HepG2 (cell line): ENCODE results near the gene SLC7A4. TPM values are rescaled to one million over a fixed set of nuclear protein-coding genes. Genes with fewer than 3 reads are reported as not detected.

Experiments used
- ATAC-seq: fragments of 200-7000 bp; cut with Tn5 transposase; 3 replicates; pipeline ENCODE4 v1.9.1; 2020; ENCODE audit warnings: mild to moderate bottlenecking, moderate library complexity
- BruUV-seq: library from RNA; stranded (reverse); fragments of 400-500 nt; replicated peaks from 2 replicates; lab custom pipeline; 2021; lab: Mats Ljungman, UMichigan
- CTCF ChIA-PET: fragments of 300-600 bp; formaldehyde crosslinking; extraction: SDS; loops from one replicate; lab custom pipeline; 2021; ENCODE audit warnings: low total read pairs, inconsistent platforms, low intra/inter-chr PET ratio; lab: Yijun Ruan, JAX
- POLR2A ChIA-PET: fragments of 350-600 bp; sonication (Branson Sonifier 250); formaldehyde crosslinking; loops from one replicate; lab custom pipeline; 2020; ENCODE audit warnings: antibody characterized with exemption, inconsistent platforms; lab: Yijun Ruan, JAX
- DNase-seq: peaks from one replicate; pipeline ENCODE4 v3.0.0-alpha.2; 2015; ENCODE audit warnings: low spot score
- FAIRE-seq: peaks from 3 replicates; lab custom pipeline; 2011; peaks lifted over from hg19 to GRCh38; lab: Jason Lieb, UNC
- H2AFZ ChIP-seq: one replicate; pipeline ENCODE4 v1.6.1; 2011; ENCODE audit warnings: low read length, inconsistent platforms
- H3K27ac ChIP-seq: fragments of 300-600 bp; 3 replicates; pipeline ENCODE4 v1.8.0; 2011; ENCODE audit warnings: mixed run types, mild to moderate bottlenecking, mixed read lengths, low read length, inconsistent platforms; ENCODE audit not compliant: insufficient read depth; ENCODE audit errors: extremely low read length
- H3K27me3 ChIP-seq, 2 experiments: fragments of 200-600 bp in 1 of 2; 2 replicates in 1 of 2; 3 replicates in 1 of 2; pipeline versions ENCODE4 v1.6.0 to v1.8.0; 2011; ENCODE audit warnings: low read length in 2 of 2, mild to moderate bottlenecking in 2 of 2, moderate library complexity in 2 of 2, inconsistent platforms in 1 of 2; ENCODE audit not compliant: insufficient read depth in 2 of 2, control insufficient read depth in 1 of 2
- H3K36me3 ChIP-seq, 2 experiments: fragments of 200-600 bp in 1 of 2; replicated peaks in 1 of 2; 2 replicates in 1 of 2; 3 replicates in 1 of 2; pipeline versions ENCODE4 v1.5.1 to v1.8.0; 2011; ENCODE audit warnings: low read length in 2 of 2, inconsistent platforms in 1 of 2; ENCODE audit not compliant: insufficient read depth in 2 of 2, control insufficient read depth in 1 of 2
- H3K4me1 ChIP-seq: 2 replicates; pipeline ENCODE4 v1.5.1; 2012; ENCODE audit warnings: low read length, inconsistent platforms; ENCODE audit not compliant: insufficient read depth
- H3K4me2 ChIP-seq: 2 replicates; pipeline ENCODE4 v1.6.0; 2011; ENCODE audit warnings: low read depth, low read length, inconsistent platforms
- H3K4me3 ChIP-seq, 3 experiments: fragments of 200-600 bp in 1 of 3; sonication (generic), shearing (Covaris generic) in 1 of 3; replicated peaks in 1 of 3; 2 replicates each; pipeline ENCODE4 v1.5.1; 2011 to 2016; ENCODE audit warnings: low read length in 3 of 3, inconsistent platforms in 2 of 3, low read depth in 2 of 3, mild to moderate bottlenecking in 2 of 3, control low read depth in 1 of 3, mixed read lengths in 1 of 3; ENCODE audit not compliant: insufficient read depth in 1 of 3
- H3K79me2 ChIP-seq: one replicate; pipeline ENCODE4 v1.6.1; 2011; ENCODE audit warnings: low read length, inconsistent platforms; ENCODE audit not compliant: insufficient read depth
- H3K9ac ChIP-seq: 2 replicates; pipeline ENCODE4 v1.6.0; 2011; ENCODE audit warnings: mild to moderate bottlenecking, low read depth, low read length, inconsistent platforms; ENCODE audit not compliant: insufficient read depth
- H3K9me3 ChIP-seq: 2 replicates; pipeline ENCODE4 v1.5.1; 2012; ENCODE audit warnings: mild to moderate bottlenecking, low read length
- H4K20me1 ChIP-seq: 2 replicates; pipeline ENCODE4 v1.6.0; 2011; ENCODE audit warnings: inconsistent platforms, mild to moderate bottlenecking, low read length, moderate library complexity; ENCODE audit not compliant: insufficient read depth
- ATF2 ChIP-seq: sonication (generic); formaldehyde crosslinking; IDR thresholded peaks from 2 replicates; pipeline ENCODE4 v1.4.0; 2020; ENCODE audit warnings: missing genetic modification reagents
- PBX2 ChIP-seq: IDR thresholded peaks from 2 replicates; pipeline ENCODE4 v1.6.1; 2016; ENCODE audit warnings: control low read depth
- PBX3 ChIP-seq: sonication (generic); formaldehyde crosslinking; IDR thresholded peaks from 2 replicates; pipeline ENCODE4 v1.8.1; 2023; ENCODE audit warnings: missing genetic modification reagents, inconsistent platforms, borderline replicate concordance
- RBM22 ChIP-seq: fragments of 200-400 bp; formaldehyde crosslinking; optimal IDR thresholded peaks from 2 replicates; pipeline ENCODE3; 2017; ENCODE audit warnings: mild to moderate bottlenecking, low read length, moderate library complexity
- RBM39 ChIP-seq: fragments of 200-400 bp; formaldehyde crosslinking; IDR thresholded peaks from one replicate; pipeline ENCODE4 v1.6.1; 2018; ENCODE audit warnings: antibody characterized with exemption, mild to moderate bottlenecking, low read depth, low read length; ENCODE audit not compliant: poor library complexity, severe bottlenecking
- RFXAP ChIP-seq: sonication (generic); formaldehyde crosslinking; IDR thresholded peaks from 2 replicates; pipeline ENCODE4 v1.4.0; 2020; ENCODE audit warnings: missing genetic modification reagents, borderline replicate concordance
- RXRA ChIP-seq: sonication (generic); formaldehyde crosslinking; IDR thresholded peaks from 2 replicates; pipeline ENCODE4 v1.5.1; 2020; ENCODE audit warnings: missing genetic modification reagents
- SMC3 ChIP-seq: IDR thresholded peaks from 2 replicates; pipeline ENCODE4 v1.6.1; 2011; ENCODE audit warnings: low read length, improper control_type of control experiment
- SOX13 ChIP-seq, 3 experiments: fragments of 450-650 bp in 1 of 3; sonication (generic) in 1 of 3; formaldehyde crosslinking in 1 of 3; IDR thresholded peaks in 2 of 3; conservative IDR thresholded peaks in 1 of 3; 2 replicates each; pipeline versions ENCODE4 v1.5.0 to v1.6.1; 2016 to 2020; ENCODE audit warnings: antibody characterized with exemption in 1 of 3, mild to moderate bottlenecking in 1 of 3, missing compliant biosample characterization in 1 of 3, missing genetic modification reagents in 1 of 3, moderate library complexity in 1 of 3
- SP2 ChIP-seq: sonication (generic); formaldehyde crosslinking; IDR thresholded peaks from 2 replicates; pipeline ENCODE4 v1.5.1; 2020; ENCODE audit warnings: mild to moderate bottlenecking, missing genetic modification reagents
- U2AF2 ChIP-seq: fragments of 200-400 bp; formaldehyde crosslinking; IDR thresholded peaks from 2 replicates; pipeline ENCODE4 v1.6.1; 2017; ENCODE audit warnings: low read depth, mild to moderate bottlenecking, low read length
- UBTF ChIP-seq: sonication (generic); formaldehyde crosslinking; IDR thresholded peaks from 2 replicates; pipeline ENCODE4 v1.4.0; 2020; ENCODE audit warnings: mild to moderate bottlenecking, missing genetic modification reagents
- ZNF724P ChIP-seq: sonication (generic); formaldehyde crosslinking; IDR thresholded peaks from 2 replicates; pipeline ENCODE4 v1.8.0; 2022; ENCODE audit warnings: missing genetic modification reagents, borderline replicate concordance
- ZNF770 ChIP-seq: sonication (generic); formaldehyde crosslinking; IDR thresholded peaks from 2 replicates; pipeline ENCODE4 v1.5.0; 2020; ENCODE audit warnings: mild to moderate bottlenecking, missing genetic modification reagents
- WGBS: methylation state at CpG from one replicate; pipeline ENCODE4 v1.1.6; 2017; ENCODE audit warnings: low lambda C conversion rate; 5-methylcytosine and 5-hydroxymethylcytosine counted together
- in situ Hi-C: cut with HindIII; loops from 2 replicates; pipeline ENCODE4 v1.10.0; 2017; ENCODE audit warnings: low pct_unique_long_range_greater_than_20kb; ENCODE audit not compliant: extremely low pct_ligation_motif_present
- intact Hi-C: fragments of 100-400 bp; cut with micrococcal nuclease; formaldehyde crosslinking; loops from one replicate; pipeline ENCODE4 v1.10.0; 2022; ENCODE audit not compliant: unreplicated experiment
- polyA plus RNA-seq, 8 experiments: library from polyadenylated mRNA; depleted of rRNA in 3 of 8; stranded (reverse) in 7 of 8; unstranded in 1 of 8; fragments of >200 nt; fragmentation: Illumina TruSeq in 4 of 8; extraction: Trizol in 4 of 8; gene quantifications; 2 replicates each; pipeline versions ENCODE4 v1.2.1 to v1.2.3, GENCODE V29; 2011 to 2016; ENCODE audit warnings: low read depth in 4 of 8, missing spikeins in 1 of 8, mixed read lengths in 1 of 8; ENCODE audit not compliant: insufficient read depth in 1 of 8
- total RNA-seq, 5 experiments: library from RNA; depleted of rRNA; stranded (reverse); fragments of >200 nt; fragmentation: Illumina TruSeq; extraction: Trizol; gene quantifications; 2 replicates each; pipeline ENCODE4 v1.2.3, GENCODE V29; 2016; ENCODE audit warnings: low read depth in 1 of 5

SLC7A4 gene
- total and polyA plus RNA-seq, 2 of the 13 experiments (the other 11 are each of a cell fraction or from before 2014, with no cell fraction given), result not detected

- in situ Hi-C loops (no loop called here), intact Hi-C loops (no loop called here)
- Histone ChIP-seq H4K20me1 (no peaks in the 10 kb centered on the region; the same call in 1 of the 2 replicates), H3K9me3 (no peaks in the 10 kb centered on the region), H3K27me3 (peaks cover 4 to 33% of the 10 kb centered on the region in 2 experiments; a peak in 4 of 5 replicates), H3K36me3 (no peaks in the 10 kb centered on the region), H3K9ac (no peak within 1 kb of the TSS), H3K4me3 (peak within 1 kb of the TSS; percentile 11 to 53 (median 31); a peak in 3 of 6 replicates), H3K79me2 (no peaks in the 10 kb centered on the region), H3K27ac (no peak within 1 kb of the TSS), H2AFZ (no peak within 1 kb of the TSS), H3K4me2 (peak within 1 kb of the TSS; percentile 72), H3K4me1 (peaks cover 12% of the 10 kb centered on the region; the same call in 1 of the 2 replicates)
- CTCF ChIA-PET, result no interaction called here
- 16% methylated on average over 13 of the region's 47 CpGs for WGBS
- POLR2A ChIA-PET, result no interaction called here
- BruUV-seq, result no TSS peak
- DNase-seq (peak; percentile 67), FAIRE-seq (no peak), ATAC-seq (peak; percentile 98)
- no peak for TF ChIP-seq ZNF724P (CRISPR knock-in tag)
- no peak for TF ChIP-seq UBTF (CRISPR knock-in tag)
- TF ChIP-seq PBX2 (CRISPR knock-in tag), result peak; percentile 91
- TF ChIP-seq U2AF2, result peak; percentile 97
- peak; percentile 59; the same call in 1 of the 2 replicates for TF ChIP-seq RFXAP (CRISPR knock-in tag)
- TF ChIP-seq RBM39, result peak; percentile 46
- no peak for TF ChIP-seq ZNF770
- TF ChIP-seq RBM22, result peak; percentile 100
- TF ChIP-seq RXRA (CRISPR knock-in tag), result peak; percentile 58; the same call in 1 of the 2 replicates
- no peak for TF ChIP-seq ATF2
- TF ChIP-seq SOX13 (IDR thresholded peaks at IDR 0.05), result no peak
- no peak for TF ChIP-seq SOX13 (CRISPR knock-in tag; conservative IDR thresholded peaks at IDR 0.05 in 1 of 2, IDR thresholded peaks at IDR 0.05 in 1 of 2)
- peak; percentile 65; the same call in 1 of the 2 replicates for TF ChIP-seq PBX3
- peak; percentile 96 for TF ChIP-seq SP2 (CRISPR knock-in tag)
- TF ChIP-seq SMC3, result no peak
Measured at GRCh38 chr22:21045585-21046294, 13.4 kb upstream of the SLC7A4 start, which contains the start of gene LRRC74B. Gene LRRC74B, plus strand, starts transcription at chr22:21045946. Its CDS starts 41 bp downstream, at chr22:21045987.
